Upper lobe of right lung (tissue), 1 donor: ENCODE data around the gene PSPN. TPM values are rescaled to one million over a fixed set of nuclear protein-coding genes. Genes with fewer than 3 reads are reported as not detected.

Experiments used
- ATAC-seq: fragments of 200-7000 bp; cut with Tn5 transposase; one replicate; pipeline ENCODE4 v1.9.1; 2020; ENCODE audit warnings: mild to moderate bottlenecking, moderate library complexity
- DNase-seq: peaks from one replicate; pipeline ENCODE4 v3.0.0-alpha.2; 2020
- H3K27ac ChIP-seq: fragments of 200-600 bp; one replicate; pipeline ENCODE4 v1.8.0; 2022
- H3K27me3 ChIP-seq: fragments of 200-600 bp; one replicate; pipeline ENCODE4 v1.8.0; 2022; ENCODE audit warnings: mild to moderate bottlenecking
- H3K36me3 ChIP-seq: fragments of 200-600 bp; one replicate; pipeline ENCODE4 v1.8.0; 2022
- H3K4me1 ChIP-seq: fragments of 200-600 bp; one replicate; pipeline ENCODE4 v1.8.0; 2022
- H3K4me3 ChIP-seq: fragments of 200-600 bp; one replicate; pipeline ENCODE4 v1.8.0; 2022; ENCODE audit warnings: mild to moderate bottlenecking
- H3K9me3 ChIP-seq: fragments of 200-600 bp; one replicate; pipeline ENCODE4 v1.8.0; 2022
- CTCF ChIP-seq: fragments of 200-600 bp; IDR thresholded peaks from one replicate; pipeline ENCODE4 v1.8.0; 2022; ENCODE audit warnings: antibody characterized with exemption
- intact Hi-C: fragments of 100-400 bp; cut with DNase I; formaldehyde crosslinking; loops from one replicate; pipeline ENCODE4 v1.11.0; 2022
- total RNA-seq: library from RNA; stranded (reverse); fragmentation: NEBNext Ultra II Directional; extraction: Animal tissue kit (Norgen Biotek cat#: 25700); gene quantifications from one replicate; pipeline ENCODE4 v1.2.1, GENCODE V29; 2021
- donor health status: DM: no; HTN: yes; CAD: no; lungs with severe emphysema.

The PSPN gene
- total RNA-seq, 1 donor from 2014 or later = 1.7 TPM

GRCh38 chr19:6421075-6422014 lies 45.6 kb upstream of the PSPN start:
- ATAC-seq (no peak), DNase-seq (no peak)
- H3K36me3 ChIP-seq = peaks cover 61% of the 10 kb centered on the region
- intact Hi-C loops = no loop called here
- peaks cover 14% of the 10 kb centered on the region for H3K4me1 ChIP-seq
- no peak overlapping the region for H3K4me3 ChIP-seq
- no peak for TF ChIP-seq CTCF
- H3K27ac ChIP-seq = no peak overlapping the region
- no peaks in the 10 kb centered on the region for H3K27me3 ChIP-seq
- H3K9me3 ChIP-seq = no peaks in the 10 kb centered on the region

DNA sequence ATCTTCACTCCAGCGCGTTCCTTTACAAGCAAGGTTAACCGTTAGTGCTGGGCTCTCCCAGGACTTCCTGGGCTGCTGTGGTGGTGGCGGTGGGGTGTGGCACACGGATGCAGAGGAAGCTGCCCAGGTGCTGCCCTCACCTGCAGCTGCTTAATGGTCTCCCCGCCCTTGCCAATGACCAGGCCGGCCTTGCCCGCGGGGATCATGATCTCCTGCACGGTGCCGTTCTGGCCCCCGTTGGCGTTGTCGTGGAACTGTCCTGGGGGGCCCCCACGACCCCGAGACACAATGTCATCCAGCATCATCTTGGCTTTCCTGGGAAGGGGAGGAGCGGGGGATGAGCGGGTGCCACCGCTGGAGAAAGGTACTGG lies 42.8 kb upstream of the PSPN start:
- Histone ChIP-seq H3K4me1 (peaks cover 13% of the 10 kb centered on the region), H3K4me3 (no peak overlapping the region), H3K9me3 (no peaks in the 10 kb centered on the region), H3K27ac (no peak overlapping the region), H3K36me3 (peaks cover 86% of the 10 kb centered on the region), H3K27me3 (no peaks in the 10 kb centered on the region)
- no peak for TF ChIP-seq CTCF
- ATAC-seq (no peak), DNase-seq (no peak)
- intact Hi-C loops = no loop called here

DNA sequence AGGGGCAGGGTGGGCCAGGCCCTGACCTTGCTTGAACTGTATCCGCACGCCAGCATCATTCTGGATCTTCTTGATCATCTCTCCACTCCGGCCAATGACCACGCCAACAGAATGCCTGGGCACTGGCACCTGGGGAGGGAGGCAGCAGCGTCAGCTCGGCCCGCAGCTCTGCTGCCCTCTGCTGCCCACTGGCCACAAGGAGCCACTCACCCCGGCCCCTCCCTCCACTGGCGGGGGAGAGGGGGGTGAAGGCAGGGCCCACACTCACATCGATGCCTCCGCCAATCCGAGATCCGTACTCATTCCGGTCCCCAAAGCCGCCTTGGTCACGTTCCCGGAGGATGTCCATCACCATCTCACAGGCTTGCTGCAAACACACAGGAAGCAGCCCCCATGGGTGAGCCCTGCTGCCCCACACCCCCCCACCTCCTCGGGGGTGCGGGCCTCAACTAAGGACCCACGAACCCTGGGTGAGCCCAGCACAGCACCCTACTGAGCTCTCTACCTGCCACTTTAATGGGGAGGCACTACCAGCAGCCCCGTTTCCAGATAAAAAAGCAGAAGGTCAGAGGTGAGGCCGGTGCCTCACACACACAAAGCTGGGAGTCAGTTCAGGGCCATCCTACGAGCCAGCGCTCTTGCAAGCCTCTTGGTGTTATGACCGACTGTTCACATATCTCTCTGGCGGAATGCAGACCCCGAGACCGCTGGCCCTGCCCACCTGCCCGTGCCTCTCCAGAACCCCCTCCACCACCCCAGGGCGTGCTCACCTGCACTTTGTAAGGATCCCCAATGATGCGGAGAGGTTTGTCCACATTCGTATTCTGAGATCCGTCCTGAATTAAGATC lies 42.2 kb upstream of the PSPN start:
- intact Hi-C loops = no loop called here
- TF ChIP-seq CTCF = peak; percentile 31
- H3K9me3 ChIP-seq = no peaks in the 10 kb centered on the region
- no peak overlapping the region for H3K4me3 ChIP-seq
- H3K27me3 ChIP-seq = no peaks in the 10 kb centered on the region
- ATAC-seq (peak; percentile 50), DNase-seq (no peak)
- no peak overlapping the region for H3K27ac ChIP-seq
- H3K36me3 ChIP-seq = peaks cover 86% of the 10 kb centered on the region
- peaks cover 7% of the 10 kb centered on the region for H3K4me1 ChIP-seq

DNA sequence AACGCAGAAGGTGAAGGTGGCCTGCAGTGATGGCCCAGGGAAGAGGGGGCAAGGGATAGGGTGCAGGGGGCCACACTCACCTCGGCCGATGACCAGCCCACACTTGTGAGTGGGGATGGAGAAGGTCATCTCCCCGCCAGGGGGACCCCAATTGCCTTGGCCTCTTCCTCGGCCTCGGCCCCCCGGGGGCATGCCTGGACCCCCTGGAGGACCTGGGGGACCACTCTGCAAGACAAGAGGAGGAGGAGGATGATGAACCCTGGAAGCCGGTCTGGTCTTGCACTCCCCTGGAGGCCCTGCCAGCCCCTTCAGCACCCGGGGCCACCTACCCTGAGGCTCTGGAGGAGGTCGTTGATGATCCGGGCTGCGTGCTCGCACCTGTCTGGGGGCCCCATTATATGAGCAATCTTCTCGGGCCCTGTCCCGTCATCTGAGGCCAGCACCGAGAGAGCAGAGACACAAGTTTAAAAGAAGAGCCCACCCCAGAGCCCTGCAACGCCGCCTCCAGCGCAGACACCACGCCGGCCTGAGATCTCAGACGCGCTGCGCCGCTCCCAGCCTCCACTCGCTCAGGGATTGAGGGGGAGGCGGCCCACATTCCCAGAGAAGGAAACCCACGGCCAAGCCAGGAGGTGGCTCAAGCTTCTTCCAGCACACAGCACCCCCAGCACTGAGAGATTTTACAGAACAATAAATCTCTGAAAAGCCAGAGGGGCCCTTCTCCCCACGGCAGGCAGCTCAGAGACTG lies 41.1 kb upstream of the PSPN start:
- peaks cover 3% of the 10 kb centered on the region for H3K4me1 ChIP-seq

More for the DNA sequence above, 41.1 kb upstream of the PSPN start:
- Histone ChIP-seq H3K9me3 (no peaks in the 10 kb centered on the region), H3K27me3 (no peaks in the 10 kb centered on the region), H3K36me3 (peaks cover 80% of the 10 kb centered on the region), H3K4me3 (no peak overlapping the region), H3K27ac (no peak overlapping the region)
- intact Hi-C loops = no loop called here
- TF ChIP-seq CTCF = no peak
- ATAC-seq (no peak), DNase-seq (no peak)
